D721Med (cell line): ENCODE measurements around the gene DTNB.

Source experiments
- DNase-seq: peaks from one replicate; pipeline ENCODE4 v3.0.0; 2011; ENCODE audit warnings: low spot score; ENCODE audit not compliant: insufficient read length
- FAIRE-seq: peaks from 2 replicates; lab custom pipeline; 2011; peaks lifted over from hg19 to GRCh38; lab: Jason Lieb, UNC
- TF ChIP-seq, protein P1 (sequence below): IDR thresholded peaks from 2 replicates; pipeline ENCODE4 v1.5.1; 2012; ENCODE audit warnings: mild to moderate bottlenecking, control low read depth; ENCODE audit not compliant: insufficient read depth; ENCODE audit errors: missing control alignments

Gene DTNB

DNA sequence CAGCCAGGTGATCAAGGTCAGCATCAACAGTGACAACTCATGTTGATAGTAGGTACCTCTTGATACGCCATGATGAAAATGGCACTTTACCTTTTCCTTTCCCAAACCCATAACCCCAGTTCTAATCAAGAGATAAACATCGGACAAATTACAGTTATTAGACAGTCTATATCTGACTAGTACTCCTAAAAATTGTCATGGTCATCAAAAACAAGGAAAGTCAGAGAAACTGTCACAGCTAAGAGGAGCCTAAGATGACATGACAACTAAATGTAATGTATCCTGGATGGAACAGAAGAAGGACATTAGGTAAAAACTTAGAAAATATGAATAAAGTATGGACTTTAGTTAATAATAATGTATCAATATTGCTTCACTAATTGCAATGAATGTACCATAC is 234.6 kb downstream of the DTNB start:
- TF ChIP-seq, protein P1, sequence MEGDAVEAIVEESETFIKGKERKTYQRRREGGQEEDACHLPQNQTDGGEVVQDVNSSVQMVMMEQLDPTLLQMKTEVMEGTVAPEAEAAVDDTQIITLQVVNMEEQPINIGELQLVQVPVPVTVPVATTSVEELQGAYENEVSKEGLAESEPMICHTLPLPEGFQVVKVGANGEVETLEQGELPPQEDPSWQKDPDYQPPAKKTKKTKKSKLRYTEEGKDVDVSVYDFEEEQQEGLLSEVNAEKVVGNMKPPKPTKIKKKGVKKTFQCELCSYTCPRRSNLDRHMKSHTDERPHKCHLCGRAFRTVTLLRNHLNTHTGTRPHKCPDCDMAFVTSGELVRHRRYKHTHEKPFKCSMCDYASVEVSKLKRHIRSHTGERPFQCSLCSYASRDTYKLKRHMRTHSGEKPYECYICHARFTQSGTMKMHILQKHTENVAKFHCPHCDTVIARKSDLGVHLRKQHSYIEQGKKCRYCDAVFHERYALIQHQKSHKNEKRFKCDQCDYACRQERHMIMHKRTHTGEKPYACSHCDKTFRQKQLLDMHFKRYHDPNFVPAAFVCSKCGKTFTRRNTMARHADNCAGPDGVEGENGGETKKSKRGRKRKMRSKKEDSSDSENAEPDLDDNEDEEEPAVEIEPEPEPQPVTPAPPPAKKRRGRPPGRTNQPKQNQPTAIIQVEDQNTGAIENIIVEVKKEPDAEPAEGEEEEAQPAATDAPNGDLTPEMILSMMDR, result no peak
- DNase-seq (no peak), FAIRE-seq (no peak)

DNA sequence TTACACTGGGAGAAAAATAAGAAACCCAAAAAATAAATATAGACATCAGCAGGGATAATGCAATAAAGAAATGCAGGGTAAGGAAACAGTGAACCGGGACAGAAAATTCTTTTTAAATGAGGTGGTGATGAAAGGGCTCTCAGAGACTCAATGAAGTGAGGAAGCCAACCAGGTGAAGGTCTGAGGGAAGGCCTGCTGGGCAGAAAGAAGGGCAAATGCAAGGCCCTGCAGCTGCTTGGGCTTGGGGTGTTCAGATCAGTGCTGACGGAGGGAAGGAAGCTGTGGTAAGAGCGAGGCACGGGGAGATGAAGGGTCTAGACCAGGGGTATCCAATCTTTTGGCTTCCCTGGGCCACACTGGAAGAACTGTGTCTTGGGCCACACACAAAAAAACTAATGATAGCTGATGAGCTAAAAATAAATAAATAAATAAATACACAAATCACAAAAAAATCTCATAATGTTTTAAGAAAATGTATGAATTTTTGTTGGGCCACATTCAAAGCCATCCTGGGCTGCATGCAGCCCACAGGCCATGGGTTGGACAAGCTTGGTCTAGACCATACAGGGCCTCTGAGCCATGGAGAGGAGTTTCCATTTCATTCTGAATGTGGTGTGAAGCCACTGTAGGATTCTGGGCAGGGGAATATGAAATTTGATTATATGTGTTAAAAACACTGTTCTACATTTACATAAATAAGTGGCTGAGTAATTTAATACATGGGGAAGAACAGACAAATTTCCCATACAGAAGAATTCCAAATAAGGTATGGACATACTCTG is 235.3 kb downstream of the DTNB start:
- no peak for FAIRE-seq

DNA sequence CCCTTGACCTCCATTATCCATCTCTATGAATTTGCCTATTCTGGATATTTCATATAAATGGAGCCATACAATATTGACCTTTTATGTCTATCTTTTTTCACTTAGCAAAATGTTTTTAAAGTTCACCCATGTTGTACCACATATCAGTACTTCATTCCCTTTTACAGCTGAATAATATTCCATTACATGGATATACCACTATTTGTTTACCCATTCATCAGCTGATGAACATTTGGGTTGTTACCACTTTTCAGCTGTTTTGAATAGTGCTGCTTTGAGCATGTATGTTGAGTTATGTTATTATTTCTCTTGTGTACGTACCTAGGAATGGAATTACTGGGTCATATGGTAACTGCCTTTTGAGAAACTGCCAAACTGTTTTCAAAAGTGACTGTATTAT is 238.0 kb downstream of the DTNB start:
- no peak for FAIRE-seq
- no peak for DNase-seq
- TF ChIP-seq, protein P1, result no peak

More for the DNA sequence above, 235.3 kb downstream of the DTNB start:
- TF ChIP-seq, protein P1, result no peak
- no peak for DNase-seq

DNA sequence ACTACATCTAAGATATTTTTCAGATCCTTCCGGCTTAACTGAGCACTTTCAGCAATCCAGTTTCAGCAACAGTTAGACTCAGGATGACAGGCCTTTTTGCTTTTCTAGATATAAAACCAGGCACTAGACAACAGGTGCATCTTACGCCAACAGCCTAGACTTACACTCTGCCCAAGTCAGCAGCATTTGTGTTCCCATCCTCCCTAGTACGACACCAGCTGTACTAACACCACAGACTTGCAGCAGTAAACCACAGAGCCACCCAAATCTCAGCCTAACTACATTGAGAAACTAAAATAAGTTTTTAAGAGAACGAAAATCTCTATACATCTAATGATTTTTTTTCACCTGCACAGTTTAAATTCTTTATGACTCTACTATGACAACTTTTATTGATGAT is 241.8 kb downstream of the DTNB start:
- TF ChIP-seq, protein P1, result no peak
- no peak for FAIRE-seq
- DNase-seq, result no peak

DNA sequence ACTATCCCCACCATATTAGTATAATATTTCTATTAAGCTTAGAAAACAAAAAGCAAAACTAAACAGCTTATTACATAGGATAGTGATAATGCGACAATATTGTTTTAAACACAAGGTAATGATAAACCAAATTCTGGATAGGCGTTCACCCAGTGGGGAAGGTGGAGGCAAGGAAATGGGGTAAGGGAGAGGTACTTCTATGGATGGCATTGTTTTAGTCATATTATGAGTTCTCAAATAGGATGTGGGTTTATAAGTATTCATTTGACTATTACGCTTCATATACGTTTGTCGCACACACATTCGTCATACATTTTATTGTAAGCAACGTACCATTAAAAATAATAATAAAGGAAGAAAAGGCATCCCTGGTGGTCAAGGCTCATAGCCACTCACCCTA is 242.8 kb downstream of the DTNB start:
- TF ChIP-seq, protein P1, result no peak
- FAIRE-seq (no peak), DNase-seq (no peak)

DNA sequence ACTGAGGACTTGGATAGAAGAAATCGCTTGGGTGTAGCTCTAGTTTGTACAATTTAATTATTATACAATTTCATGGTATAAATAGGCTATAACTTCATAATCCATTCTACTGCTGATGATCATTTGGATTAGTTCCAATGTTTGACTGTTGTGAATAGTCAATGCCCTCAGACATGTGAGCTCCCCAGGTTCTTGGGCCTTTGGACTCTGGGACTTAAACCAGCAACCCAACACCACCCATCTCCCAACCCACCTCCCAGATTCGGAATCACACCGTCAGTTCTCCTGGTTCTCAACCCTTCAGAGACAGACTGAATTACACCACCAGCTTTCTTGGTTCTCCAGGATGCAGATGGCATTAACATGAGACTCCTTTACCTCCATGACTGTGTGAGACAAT is 247.1 kb downstream of the DTNB start:
- TF ChIP-seq, protein P1, result no peak
- no peak for FAIRE-seq
- no peak for DNase-seq

DNA sequence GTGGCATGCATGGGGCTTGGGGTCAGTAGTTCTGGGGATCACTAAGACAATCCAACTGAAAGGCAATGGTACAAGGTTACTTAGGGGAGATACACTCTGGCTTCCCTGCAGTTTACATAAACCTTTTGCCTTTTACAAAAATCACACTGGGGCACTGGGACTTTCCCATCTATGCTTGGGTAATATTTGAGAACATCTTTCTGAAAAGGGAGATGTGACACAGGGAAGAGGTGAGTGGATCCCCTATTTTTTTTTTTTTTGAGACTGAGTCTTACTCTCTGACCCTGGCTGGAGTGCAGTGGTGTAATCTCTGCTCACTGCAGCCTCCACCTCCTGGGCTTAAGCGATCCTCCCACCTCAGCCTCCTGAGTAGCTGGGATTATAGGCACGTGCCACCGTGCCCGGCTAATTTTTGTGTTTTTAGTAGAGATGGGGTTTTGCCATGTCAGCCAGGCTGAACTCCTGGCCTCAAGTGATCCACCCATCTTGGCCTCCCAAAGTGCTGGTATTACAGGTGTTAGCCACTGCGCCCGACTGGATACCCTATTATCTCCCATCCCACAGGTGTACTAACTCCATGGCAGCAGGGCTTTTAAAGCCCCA is 248.8 kb downstream of the DTNB start:
- no peak for FAIRE-seq
- no peak for DNase-seq
- TF ChIP-seq, protein P1, result no peak
